Measurements from ENCODE around the gene AP4S1.

GRCh38 chr14:31096255-31096654 is 70.8 kb downstream of the AP4S1 start:
- no peak for TF ChIP-seq POLR2A (IDR thresholded peaks at IDR 0.05)
- TF ChIP-seq, protein P1, sequence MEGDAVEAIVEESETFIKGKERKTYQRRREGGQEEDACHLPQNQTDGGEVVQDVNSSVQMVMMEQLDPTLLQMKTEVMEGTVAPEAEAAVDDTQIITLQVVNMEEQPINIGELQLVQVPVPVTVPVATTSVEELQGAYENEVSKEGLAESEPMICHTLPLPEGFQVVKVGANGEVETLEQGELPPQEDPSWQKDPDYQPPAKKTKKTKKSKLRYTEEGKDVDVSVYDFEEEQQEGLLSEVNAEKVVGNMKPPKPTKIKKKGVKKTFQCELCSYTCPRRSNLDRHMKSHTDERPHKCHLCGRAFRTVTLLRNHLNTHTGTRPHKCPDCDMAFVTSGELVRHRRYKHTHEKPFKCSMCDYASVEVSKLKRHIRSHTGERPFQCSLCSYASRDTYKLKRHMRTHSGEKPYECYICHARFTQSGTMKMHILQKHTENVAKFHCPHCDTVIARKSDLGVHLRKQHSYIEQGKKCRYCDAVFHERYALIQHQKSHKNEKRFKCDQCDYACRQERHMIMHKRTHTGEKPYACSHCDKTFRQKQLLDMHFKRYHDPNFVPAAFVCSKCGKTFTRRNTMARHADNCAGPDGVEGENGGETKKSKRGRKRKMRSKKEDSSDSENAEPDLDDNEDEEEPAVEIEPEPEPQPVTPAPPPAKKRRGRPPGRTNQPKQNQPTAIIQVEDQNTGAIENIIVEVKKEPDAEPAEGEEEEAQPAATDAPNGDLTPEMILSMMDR (IDR thresholded peaks at IDR 0.05 in 4 of 5, conservative IDR thresholded peaks at IDR 0.05 in 1 of 5): no peak
